HepG2 (cell line): Measurements from ENCODE around the gene GLS2. TPM values are rescaled to one million over a fixed set of nuclear protein-coding genes. Genes with fewer than 3 reads are reported as not detected.

ENCODE experiments used
- ATAC-seq: fragments of 200-7000 bp; cut with Tn5 transposase; 3 replicates; pipeline ENCODE4 v1.9.1; 2020; ENCODE audit warnings: mild to moderate bottlenecking, moderate library complexity
- BruUV-seq: library from RNA; stranded (reverse); fragments of 400-500 nt; replicated peaks from 2 replicates; lab custom pipeline; 2021; lab: Mats Ljungman, UMichigan
- CTCF ChIA-PET: fragments of 300-600 bp; formaldehyde crosslinking; extraction: SDS; loops from one replicate; lab custom pipeline; 2021; ENCODE audit warnings: low total read pairs, inconsistent platforms, low intra/inter-chr PET ratio; lab: Yijun Ruan, JAX
- POLR2A ChIA-PET: fragments of 350-600 bp; sonication (Branson Sonifier 250); formaldehyde crosslinking; loops from one replicate; lab custom pipeline; 2020; ENCODE audit warnings: antibody characterized with exemption, inconsistent platforms; lab: Yijun Ruan, JAX
- DNase-seq: peaks from one replicate; pipeline ENCODE4 v3.0.0-alpha.2; 2015; ENCODE audit warnings: low spot score
- FAIRE-seq: peaks from 3 replicates; lab custom pipeline; 2011; peaks lifted over from hg19 to GRCh38; lab: Jason Lieb, UNC
- H2AFZ ChIP-seq: one replicate; pipeline ENCODE4 v1.6.1; 2011; ENCODE audit warnings: low read length, inconsistent platforms
- H3K27ac ChIP-seq: fragments of 300-600 bp; 3 replicates; pipeline ENCODE4 v1.8.0; 2011; ENCODE audit warnings: mixed run types, mild to moderate bottlenecking, mixed read lengths, low read length, inconsistent platforms; ENCODE audit not compliant: insufficient read depth; ENCODE audit errors: extremely low read length
- H3K27me3 ChIP-seq, 2 experiments: fragments of 200-600 bp in 1 of 2; 2 replicates in 1 of 2; 3 replicates in 1 of 2; pipeline versions ENCODE4 v1.6.0 to v1.8.0; 2011; ENCODE audit warnings: low read length in 2 of 2, mild to moderate bottlenecking in 2 of 2, moderate library complexity in 2 of 2, inconsistent platforms in 1 of 2; ENCODE audit not compliant: insufficient read depth in 2 of 2, control insufficient read depth in 1 of 2
- H3K36me3 ChIP-seq, 2 experiments: fragments of 200-600 bp in 1 of 2; replicated peaks in 1 of 2; 2 replicates in 1 of 2; 3 replicates in 1 of 2; pipeline versions ENCODE4 v1.5.1 to v1.8.0; 2011; ENCODE audit warnings: low read length in 2 of 2, inconsistent platforms in 1 of 2; ENCODE audit not compliant: insufficient read depth in 2 of 2, control insufficient read depth in 1 of 2
- H3K4me1 ChIP-seq: 2 replicates; pipeline ENCODE4 v1.5.1; 2012; ENCODE audit warnings: low read length, inconsistent platforms; ENCODE audit not compliant: insufficient read depth
- H3K4me2 ChIP-seq: 2 replicates; pipeline ENCODE4 v1.6.0; 2011; ENCODE audit warnings: low read depth, low read length, inconsistent platforms
- H3K4me3 ChIP-seq, 3 experiments: fragments of 200-600 bp in 1 of 3; sonication (generic), shearing (Covaris generic) in 1 of 3; replicated peaks in 1 of 3; 2 replicates each; pipeline ENCODE4 v1.5.1; 2011 to 2016; ENCODE audit warnings: low read length in 3 of 3, inconsistent platforms in 2 of 3, low read depth in 2 of 3, mild to moderate bottlenecking in 2 of 3, control low read depth in 1 of 3, mixed read lengths in 1 of 3; ENCODE audit not compliant: insufficient read depth in 1 of 3
- H3K79me2 ChIP-seq: one replicate; pipeline ENCODE4 v1.6.1; 2011; ENCODE audit warnings: low read length, inconsistent platforms; ENCODE audit not compliant: insufficient read depth
- H3K9ac ChIP-seq: 2 replicates; pipeline ENCODE4 v1.6.0; 2011; ENCODE audit warnings: mild to moderate bottlenecking, low read depth, low read length, inconsistent platforms; ENCODE audit not compliant: insufficient read depth
- H3K9me3 ChIP-seq: 2 replicates; pipeline ENCODE4 v1.5.1; 2012; ENCODE audit warnings: mild to moderate bottlenecking, low read length
- H4K20me1 ChIP-seq: 2 replicates; pipeline ENCODE4 v1.6.0; 2011; ENCODE audit warnings: inconsistent platforms, mild to moderate bottlenecking, low read length, moderate library complexity; ENCODE audit not compliant: insufficient read depth
- ARNTL ChIP-seq: sonication (generic); formaldehyde crosslinking; IDR thresholded peaks from 2 replicates; pipeline ENCODE4 v1.4.0; 2020; ENCODE audit warnings: mild to moderate bottlenecking, missing genetic modification reagents
- ASH2L ChIP-seq: fragments of 300-600, 200-600 bp; sonication (generic); IDR thresholded peaks from 2 replicates; pipeline ENCODE4 v1.7.0; 2017; ENCODE audit warnings: low read depth, mild to moderate bottlenecking, moderate library complexity, mixed read lengths, low read length; ENCODE audit not compliant: insufficient read length
- FOXC1 ChIP-seq: sonication (generic); formaldehyde crosslinking; IDR thresholded peaks from 2 replicates; pipeline ENCODE4 v1.8.0; 2022; ENCODE audit warnings: mild to moderate bottlenecking, missing genetic modification reagents, borderline replicate concordance
- NBN ChIP-seq: fragments of 450-650 bp; conservative IDR thresholded peaks from 2 replicates; pipeline ENCODE4 v1.6.1; 2017
- POLR2G ChIP-seq: fragments of 200-400 bp; formaldehyde crosslinking; IDR thresholded peaks from 2 replicates; pipeline ENCODE4 v1.6.1; 2018; ENCODE audit warnings: mild to moderate bottlenecking, low read depth, low read length, moderate library complexity
- PPARG ChIP-seq: conservative IDR thresholded peaks from 2 replicates; pipeline ENCODE4 v1.6.1; 2016; ENCODE audit warnings: missing biosample characterization, missing genetic modification reagents
- RERE ChIP-seq: IDR thresholded peaks from 2 replicates; pipeline ENCODE4 v1.6.1; 2016; ENCODE audit warnings: low read depth, missing genetic modification reagents, missing compliant biosample characterization
- SNAPC2 ChIP-seq: sonication (generic); formaldehyde crosslinking; IDR thresholded peaks from 2 replicates; pipeline ENCODE4 v1.8.1; 2022; ENCODE audit warnings: mild to moderate bottlenecking, missing genetic modification reagents
- SRSF1 ChIP-seq: fragments of 200-400 bp; formaldehyde crosslinking; optimal IDR thresholded peaks from 2 replicates; pipeline ENCODE3; 2017; ENCODE audit warnings: mild to moderate bottlenecking, low read depth, low read length, moderate library complexity
- TCF7L2 ChIP-seq: IDR thresholded peaks from 2 replicates; pipeline ENCODE4 v1.6.1; 2011; ENCODE audit warnings: mild to moderate bottlenecking, low read depth, low read length, moderate library complexity
- ZNF362 ChIP-seq: sonication (generic); formaldehyde crosslinking; IDR thresholded peaks from 2 replicates; pipeline ENCODE4 v1.4.0; 2020; ENCODE audit warnings: missing genetic modification reagents, mild to moderate bottlenecking, borderline replicate concordance
- ZNF775 ChIP-seq: sonication (generic); formaldehyde crosslinking; IDR thresholded peaks from 2 replicates; pipeline ENCODE4 v1.4.0; 2020; ENCODE audit warnings: missing genetic modification reagents, mild to moderate bottlenecking, moderate library complexity, borderline replicate concordance
- WGBS: methylation state at CpG from one replicate; pipeline ENCODE4 v1.1.6; 2017; ENCODE audit warnings: low lambda C conversion rate; 5-methylcytosine and 5-hydroxymethylcytosine counted together
- in situ Hi-C: cut with HindIII; loops from 2 replicates; pipeline ENCODE4 v1.10.0; 2017; ENCODE audit warnings: low pct_unique_long_range_greater_than_20kb; ENCODE audit not compliant: extremely low pct_ligation_motif_present
- intact Hi-C: fragments of 100-400 bp; cut with micrococcal nuclease; formaldehyde crosslinking; loops from one replicate; pipeline ENCODE4 v1.10.0; 2022; ENCODE audit not compliant: unreplicated experiment
- polyA plus RNA-seq, 8 experiments: library from polyadenylated mRNA; depleted of rRNA in 3 of 8; stranded (reverse) in 7 of 8; unstranded in 1 of 8; fragments of >200 nt; fragmentation: Illumina TruSeq in 4 of 8; extraction: Trizol in 4 of 8; gene quantifications; 2 replicates each; pipeline versions ENCODE4 v1.2.1 to v1.2.3, GENCODE V29; 2011 to 2016; ENCODE audit warnings: low read depth in 4 of 8, missing spikeins in 1 of 8, mixed read lengths in 1 of 8; ENCODE audit not compliant: insufficient read depth in 1 of 8
- total RNA-seq, 5 experiments: library from RNA; depleted of rRNA; stranded (reverse); fragments of >200 nt; fragmentation: Illumina TruSeq; extraction: Trizol; gene quantifications; 2 replicates each; pipeline ENCODE4 v1.2.3, GENCODE V29; 2016; ENCODE audit warnings: low read depth in 1 of 5

The GLS2 gene
- total and polyA plus RNA-seq, 2 of the 13 experiments (the other 11 are each of a cell fraction or from before 2014, with no cell fraction given) = 8.6 to 12.2 TPM

- H3K9me3 ChIP-seq = no peaks in the 10 kb centered on the region
- ChIA-PET POLR2A (interaction anchor here (0.6 kb wide), 1 partner anchor 12 kb away, joined by 3 read pairs; no protein-coding TSS in a partner anchor), CTCF (no interaction called here)
- no peak for ATAC-seq
- WGBS = 98% methylated on average over 1 of the region's 1 CpG
- H3K4me3 ChIP-seq = no peak overlapping the region
- H3K27ac ChIP-seq = no peak overlapping the region
- H3K4me2 ChIP-seq = no peak overlapping the region
- peaks cover 23% of the 10 kb centered on the region for H3K4me1 ChIP-seq
- H2AFZ ChIP-seq = no peak overlapping the region
- intact Hi-C loops = no loop called here
- no peak overlapping the region for H3K9ac ChIP-seq
- no peak for DNase-seq
- in situ Hi-C loops = no loop called here
- no TSS peak for BruUV-seq
- TF ChIP-seq TCF7L2 (no peak), NBN (no peak), FOXC1 (CRISPR knock-in tag) (no peak), ZNF775 (CRISPR knock-in tag) (no peak), SRSF1 (no peak), ZNF362 (CRISPR knock-in tag) (no peak), POLR2G (no peak), RERE (CRISPR knock-in tag) (no peak), SNAPC2 (CRISPR knock-in tag) (no peak), PPARG (no peak), ASH2L (no peak), ARNTL (CRISPR knock-in tag) (no peak)
- no peaks in the 10 kb centered on the region for H3K36me3 ChIP-seq
- no peak for FAIRE-seq
- H3K27me3 ChIP-seq = no peaks in the 10 kb centered on the region
- H4K20me1 ChIP-seq = no peaks in the 10 kb centered on the region
- no peaks in the 10 kb centered on the region for H3K79me2 ChIP-seq
Measured at GRCh38 chr12:56484566-56484965, 3.4 kb downstream of the GLS2 start.
